ENCODE results near the gene LMO4.

The LMO4 gene

DNA sequence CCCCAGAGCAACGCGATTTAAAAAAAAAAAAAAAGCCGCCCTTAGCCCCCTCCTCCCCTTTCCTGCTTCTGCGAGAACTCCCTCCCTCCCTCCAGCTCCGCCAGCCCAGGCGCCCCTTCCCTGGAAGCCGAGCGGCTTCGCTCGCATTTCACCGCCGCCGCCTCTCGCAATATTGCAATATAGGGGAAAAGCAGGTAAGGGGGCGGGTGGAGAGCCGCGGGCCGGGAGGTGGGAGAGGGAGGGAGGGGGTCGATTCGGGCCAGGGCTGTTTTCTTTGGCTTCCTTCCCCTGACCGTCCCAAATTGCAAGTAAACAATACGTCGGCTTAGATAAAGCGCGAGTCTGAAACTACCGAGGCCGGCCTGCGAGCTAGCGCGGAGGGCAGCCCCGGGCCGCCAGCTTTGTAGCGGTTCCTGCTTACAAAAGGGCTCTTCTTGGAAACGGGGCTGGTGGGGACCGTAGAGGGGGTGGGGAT is 408 bp downstream of the LMO4 start:
- DNase-seq: peak; percentile 44

- no peak for DNase-seq
Observed at GRCh38 chr1:87329526-87330056, 911 bp downstream of the LMO4 start.

DNA sequence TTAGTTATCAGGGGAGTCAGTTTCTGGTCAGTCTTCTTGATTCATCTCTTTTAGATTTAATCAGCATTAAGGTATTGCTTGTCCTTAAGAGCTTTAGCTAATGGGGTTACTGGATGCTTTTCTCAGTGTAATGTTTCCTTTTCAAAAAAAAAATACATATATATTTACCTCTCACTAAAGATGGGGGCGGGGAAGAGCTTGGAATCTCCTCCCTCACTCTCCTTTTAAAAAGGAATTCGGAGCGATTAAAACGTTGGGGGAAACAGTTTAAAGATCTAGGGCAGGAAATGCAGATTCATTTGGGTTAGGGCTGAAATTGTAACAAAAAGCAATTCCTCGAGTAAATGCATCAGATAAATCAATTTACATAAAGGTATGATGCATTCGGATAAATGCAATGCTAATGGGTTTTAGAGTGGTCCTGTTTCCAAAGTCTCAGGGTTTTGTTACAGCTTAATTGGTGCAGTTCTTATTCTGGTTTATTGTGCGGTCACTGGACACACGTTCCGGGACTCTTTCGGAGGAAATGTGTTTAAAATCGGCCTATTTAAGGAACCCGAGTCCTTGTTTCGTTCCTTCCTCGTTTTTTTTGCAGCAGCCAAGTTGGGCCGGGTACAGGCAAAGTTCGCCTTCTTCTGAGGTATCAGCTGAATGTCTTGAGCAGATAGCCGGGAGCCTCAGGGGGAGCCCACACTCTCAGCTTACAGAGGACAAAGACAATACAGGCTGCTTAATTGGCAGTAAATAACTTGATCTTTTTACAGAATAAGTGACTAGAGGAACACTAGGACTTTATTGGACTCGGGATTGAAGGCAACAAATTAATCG is 1.6 kb downstream of the LMO4 start:
- DNase-seq: no peak

- DNase-seq: no peak
Observed at GRCh38 chr1:87330885-87331364, 2.2 kb downstream of the LMO4 start.

DNA sequence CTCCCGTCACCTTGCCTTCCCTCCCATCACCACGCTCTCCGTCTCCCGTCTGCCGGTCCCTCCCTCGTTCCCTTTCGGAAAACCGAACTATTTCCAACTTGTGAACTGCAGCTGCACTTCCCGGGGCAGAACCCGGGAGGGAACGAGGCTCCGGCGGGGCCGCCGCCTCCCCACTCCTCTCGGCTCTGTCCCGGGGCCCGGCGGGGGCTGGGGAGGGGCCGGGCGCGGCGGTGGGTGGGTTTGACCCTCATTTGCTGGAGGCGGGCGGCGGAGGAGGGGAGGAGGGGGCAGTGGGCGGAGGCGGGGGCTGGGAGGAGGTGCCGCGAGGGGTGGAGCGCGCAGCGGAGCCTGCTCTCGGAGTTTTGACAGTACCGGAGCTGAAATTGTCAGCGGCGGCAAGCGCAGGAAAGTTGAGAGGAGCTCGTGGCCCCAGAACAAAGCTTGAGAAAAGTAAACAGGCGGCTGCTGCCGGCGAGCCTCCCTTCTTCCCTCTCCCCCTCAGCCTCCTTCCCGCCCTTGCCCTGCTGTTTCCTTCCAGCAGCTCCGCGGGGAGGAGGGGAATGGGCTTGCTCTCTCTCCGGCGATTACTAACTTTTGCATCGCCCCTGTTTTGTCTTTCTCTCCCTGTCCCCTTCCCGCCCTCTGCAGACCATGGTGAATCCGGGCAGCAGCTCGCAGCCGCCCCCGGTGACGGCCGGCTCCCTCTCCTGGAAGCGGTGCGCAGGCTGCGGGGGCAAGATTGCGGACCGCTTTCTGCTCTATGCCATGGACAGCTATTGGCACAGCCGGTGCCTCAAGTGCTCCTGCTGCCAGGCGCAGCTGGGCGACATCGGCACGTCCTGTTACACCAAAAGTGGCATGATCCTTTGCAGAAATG is 2.9 kb downstream of the LMO4 start:
- DNase-seq: peak; percentile 69

GRCh38 chr1:87333692-87334347 is 5.1 kb downstream of the LMO4 start:
- DNase-seq: no peak

GRCh38 chr1:87334351-87335174 is 5.9 kb downstream of the LMO4 start:
- peak; percentile 77 for DNase-seq

- peak; percentile 38 for DNase-seq
Observed at GRCh38 chr1:87335175-87335884, 6.7 kb downstream of the LMO4 start.

DNA sequence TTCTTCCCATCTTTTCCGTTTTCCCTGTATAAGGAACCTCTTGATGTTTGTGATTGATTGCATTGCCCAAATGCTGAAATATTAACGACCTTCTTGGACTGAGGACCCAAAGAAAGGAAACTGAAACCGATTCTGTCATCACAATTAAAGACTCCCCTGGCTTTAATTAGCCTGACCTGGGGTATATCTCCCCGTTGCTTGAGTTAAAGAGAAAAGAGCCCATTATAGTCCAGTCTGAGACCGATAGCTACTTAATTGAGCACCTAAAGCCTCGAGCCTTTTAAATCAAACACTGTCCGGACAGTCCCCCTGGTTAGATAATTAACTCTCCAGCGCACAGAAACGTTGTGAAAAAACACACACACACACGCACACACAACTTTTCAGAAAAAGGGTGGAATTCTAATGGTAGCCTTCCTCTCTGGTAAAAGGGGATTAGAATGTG is 8.0 kb downstream of the LMO4 start:
- DNase-seq: no peak

GRCh38 chr1:87337606-87338005 is 8.9 kb downstream of the LMO4 start:
- DNase-seq: peak; percentile 54

- peak; percentile 96 for DNase-seq
Observed at GRCh38 chr1:87338566-87338965, 9.9 kb downstream of the LMO4 start.

DNA sequence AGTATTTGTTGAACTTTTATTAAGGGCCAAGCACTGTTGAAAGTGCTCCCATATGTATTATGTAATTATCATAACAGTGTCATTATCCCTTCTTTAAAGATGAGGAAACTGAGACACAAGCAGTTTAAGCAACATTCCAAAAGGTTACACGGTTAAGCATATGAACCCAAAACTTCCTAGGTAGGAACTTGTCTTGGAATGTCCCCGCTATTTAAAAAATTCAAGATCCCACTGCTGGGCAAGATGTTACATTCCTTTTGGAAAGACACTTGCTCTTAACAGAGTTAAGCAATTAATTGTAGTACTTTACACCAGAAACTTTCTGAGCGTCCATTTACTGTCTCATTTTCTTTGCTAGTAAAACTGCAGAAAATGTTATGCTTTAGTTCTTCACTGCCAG is 15.6 kb downstream of the LMO4 start:
- no peak for DNase-seq

DNA sequence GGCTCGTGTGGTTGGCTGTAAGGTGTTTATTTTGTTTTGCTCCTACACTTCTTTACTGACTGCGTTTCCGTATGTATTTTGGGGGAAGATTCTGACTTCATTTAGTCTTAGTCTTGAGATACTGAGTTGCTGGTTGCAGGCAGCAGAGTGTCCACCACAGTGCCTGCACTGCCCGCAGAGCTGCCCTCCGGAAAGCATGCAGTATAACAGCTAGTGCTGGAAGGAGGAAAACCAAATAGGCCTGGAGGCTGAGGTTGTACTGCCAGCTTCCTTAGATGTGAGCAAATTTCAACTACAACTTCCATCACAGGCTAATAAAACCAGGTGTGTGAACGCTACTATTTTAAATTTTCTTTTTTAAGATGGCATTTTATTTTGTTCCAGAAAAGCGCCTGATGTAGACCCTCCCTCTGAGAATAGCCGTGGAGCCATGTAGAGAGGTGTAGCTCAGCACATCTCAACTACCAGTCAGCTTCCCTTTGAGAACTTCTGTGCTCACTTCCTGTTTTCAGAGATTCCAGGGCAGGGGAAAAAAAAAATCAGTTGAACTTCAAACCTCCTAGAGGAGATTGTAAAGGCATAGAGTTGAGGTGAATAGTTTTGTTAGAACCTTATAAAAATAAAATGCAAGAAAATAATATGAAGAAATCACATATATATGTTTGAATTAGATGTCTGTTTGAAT is 17.6 kb downstream of the LMO4 start:
- no peak for DNase-seq

GRCh38 chr1:87348341-87349019 is 19.8 kb downstream of the LMO4 start:
- no peak for DNase-seq

DNA sequence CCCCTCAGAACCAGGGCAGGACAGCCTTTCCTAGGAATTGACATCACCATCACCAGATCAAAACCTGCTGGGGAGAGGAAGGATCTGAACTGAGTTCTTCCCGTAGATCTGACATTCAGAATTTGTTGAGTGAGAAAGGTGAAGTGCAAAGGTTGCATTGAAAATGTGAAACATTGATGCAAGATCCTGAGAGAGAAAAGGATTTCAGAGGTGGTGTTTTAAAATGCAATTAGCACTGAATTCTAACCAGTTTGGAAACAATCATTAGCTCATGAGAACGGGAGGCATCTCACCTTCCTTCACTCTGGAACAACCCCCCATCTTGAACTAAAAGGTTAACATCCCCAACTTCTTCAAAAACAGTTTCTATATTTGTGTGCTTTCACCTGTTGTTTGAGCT is 20.4 kb downstream of the LMO4 start:
- DNase-seq: no peak

DNA sequence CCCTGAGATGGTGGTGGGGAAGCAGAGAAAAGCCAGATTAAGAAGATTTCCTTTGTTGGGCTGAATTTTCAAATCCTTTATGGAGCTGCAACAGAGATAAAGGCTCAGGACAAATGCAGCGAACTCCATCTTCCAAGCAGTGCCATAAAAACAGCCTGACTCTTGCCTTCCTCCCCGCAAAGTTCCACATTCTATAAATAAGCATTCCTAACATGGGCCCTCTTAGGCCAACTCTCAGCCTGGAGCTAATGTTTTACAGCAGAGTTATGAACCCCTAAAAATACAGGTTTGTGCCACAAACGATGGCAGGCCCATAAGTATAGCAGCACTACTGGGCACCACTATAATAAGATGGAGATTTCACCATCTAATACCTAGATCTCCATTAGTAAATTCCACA is 27.2 kb downstream of the LMO4 start:
- no peak for DNase-seq

DNA sequence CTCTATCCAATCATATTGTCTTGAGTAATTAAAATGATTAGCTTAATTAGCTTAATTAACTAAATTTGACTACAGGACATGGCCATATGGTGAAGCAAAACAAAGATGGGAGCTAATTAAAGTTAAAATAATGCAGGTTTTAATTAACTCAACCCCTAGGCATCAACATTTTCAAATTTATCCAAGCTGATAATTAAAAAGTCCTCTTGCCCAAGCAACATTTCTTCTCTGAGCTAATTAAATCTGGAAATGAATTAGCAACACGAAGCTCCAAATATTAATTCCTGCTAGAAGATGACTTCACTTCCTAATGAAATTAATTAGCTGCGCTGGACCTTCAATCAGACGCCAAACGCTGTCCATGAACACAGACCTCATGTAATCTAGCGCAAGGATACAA is 27.9 kb downstream of the LMO4 start:
- no peak for DNase-seq

GRCh38 chr1:87358219-87358618 is 29.5 kb downstream of the LMO4 start:
- DNase-seq: no peak

DNA sequence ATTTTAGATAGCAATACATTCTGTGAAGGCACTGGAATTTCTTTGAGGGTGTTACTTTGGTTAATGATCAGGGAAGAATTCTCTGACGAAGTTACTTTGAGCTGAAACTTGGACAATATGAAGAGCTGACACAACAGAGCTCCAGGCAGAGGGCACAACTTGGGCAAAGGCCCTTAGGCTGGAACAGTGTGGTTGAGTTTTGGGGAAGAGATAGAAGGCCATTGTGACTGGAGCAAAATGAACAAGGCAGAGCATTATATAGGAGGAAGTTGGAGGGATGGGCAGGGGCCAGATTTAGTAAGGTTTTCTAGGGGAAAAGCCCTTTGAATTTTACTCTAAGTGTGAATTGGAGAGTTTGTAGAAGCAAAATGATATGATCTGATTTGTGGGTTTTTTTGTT is 30.9 kb downstream of the LMO4 start:
- DNase-seq: no peak
